ENCODE data around the gene FADS6. TPM values are rescaled to one million over a fixed set of nuclear protein-coding genes. Genes with fewer than 3 reads are reported as not detected.

The FADS6 gene
- total RNA-seq, 4 donors from 2014 or later = not detected

DNA sequence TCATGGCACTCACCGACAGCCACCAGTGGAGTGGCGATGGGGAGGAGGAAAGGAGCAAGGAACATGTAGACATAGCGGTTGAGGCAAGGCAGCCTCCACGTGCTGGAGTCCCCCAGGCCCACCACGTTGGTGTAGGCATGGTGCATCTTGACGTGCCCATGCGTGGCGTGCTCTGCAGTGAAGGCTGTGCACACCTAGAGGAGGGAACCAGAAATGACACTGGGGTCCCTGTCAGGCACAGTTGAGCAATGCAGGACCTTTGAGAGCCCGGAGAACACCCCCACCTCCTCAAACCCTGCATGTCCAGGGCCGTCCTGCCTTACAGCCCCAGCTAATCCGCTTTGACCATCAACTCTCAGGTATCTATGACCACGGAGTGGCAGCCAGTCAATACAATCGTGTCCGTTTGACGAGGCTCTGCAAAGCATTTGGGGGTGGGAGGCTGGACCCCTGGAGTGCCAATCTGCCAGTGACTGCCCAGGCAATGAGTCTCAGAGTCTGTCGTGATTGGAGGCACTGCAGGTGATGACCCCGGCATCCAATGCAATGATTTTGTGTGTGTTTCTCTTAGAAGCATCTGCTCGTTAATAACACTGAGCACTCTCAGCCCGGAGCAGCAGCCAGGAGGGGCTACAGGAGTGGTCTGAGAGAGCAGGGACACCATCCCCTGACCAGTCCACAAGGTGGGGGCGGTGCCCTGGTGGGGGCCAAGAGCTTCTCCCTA, 10.8 kb downstream of the FADS6 start:
- TF ChIP-seq, protein P1, sequence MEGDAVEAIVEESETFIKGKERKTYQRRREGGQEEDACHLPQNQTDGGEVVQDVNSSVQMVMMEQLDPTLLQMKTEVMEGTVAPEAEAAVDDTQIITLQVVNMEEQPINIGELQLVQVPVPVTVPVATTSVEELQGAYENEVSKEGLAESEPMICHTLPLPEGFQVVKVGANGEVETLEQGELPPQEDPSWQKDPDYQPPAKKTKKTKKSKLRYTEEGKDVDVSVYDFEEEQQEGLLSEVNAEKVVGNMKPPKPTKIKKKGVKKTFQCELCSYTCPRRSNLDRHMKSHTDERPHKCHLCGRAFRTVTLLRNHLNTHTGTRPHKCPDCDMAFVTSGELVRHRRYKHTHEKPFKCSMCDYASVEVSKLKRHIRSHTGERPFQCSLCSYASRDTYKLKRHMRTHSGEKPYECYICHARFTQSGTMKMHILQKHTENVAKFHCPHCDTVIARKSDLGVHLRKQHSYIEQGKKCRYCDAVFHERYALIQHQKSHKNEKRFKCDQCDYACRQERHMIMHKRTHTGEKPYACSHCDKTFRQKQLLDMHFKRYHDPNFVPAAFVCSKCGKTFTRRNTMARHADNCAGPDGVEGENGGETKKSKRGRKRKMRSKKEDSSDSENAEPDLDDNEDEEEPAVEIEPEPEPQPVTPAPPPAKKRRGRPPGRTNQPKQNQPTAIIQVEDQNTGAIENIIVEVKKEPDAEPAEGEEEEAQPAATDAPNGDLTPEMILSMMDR (IDR thresholded peaks at IDR 0.05) = no peak
- no peak for DNase-seq (ENCODE audit: low spot score)
- no peak for ATAC-seq (ENCODE audit: low FRiP score)

DNA sequence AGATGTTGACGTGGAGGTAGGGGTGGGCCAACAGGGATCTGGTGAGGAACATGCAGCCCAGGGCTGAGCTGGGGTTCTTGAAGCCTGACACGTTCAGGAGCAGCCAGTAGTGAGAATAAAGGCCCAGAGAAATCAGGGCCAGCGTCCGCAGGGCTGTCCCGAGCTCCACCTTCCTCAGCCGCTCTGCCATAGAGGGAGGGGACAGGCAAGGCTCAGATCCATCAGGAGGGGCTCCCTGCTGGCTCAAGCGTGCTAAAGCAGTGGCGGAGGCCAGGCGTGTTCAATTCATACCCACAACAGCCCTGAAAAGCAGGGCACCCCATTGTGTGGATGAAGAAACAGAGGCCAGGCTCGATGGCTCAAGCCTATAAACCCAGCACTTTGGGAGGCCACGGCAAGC, 12.4 kb downstream of the FADS6 start:
- no peak for ATAC-seq (ENCODE audit: low FRiP score)
- TF ChIP-seq, protein P1 (IDR thresholded peaks at IDR 0.05) = no peak

DNA sequence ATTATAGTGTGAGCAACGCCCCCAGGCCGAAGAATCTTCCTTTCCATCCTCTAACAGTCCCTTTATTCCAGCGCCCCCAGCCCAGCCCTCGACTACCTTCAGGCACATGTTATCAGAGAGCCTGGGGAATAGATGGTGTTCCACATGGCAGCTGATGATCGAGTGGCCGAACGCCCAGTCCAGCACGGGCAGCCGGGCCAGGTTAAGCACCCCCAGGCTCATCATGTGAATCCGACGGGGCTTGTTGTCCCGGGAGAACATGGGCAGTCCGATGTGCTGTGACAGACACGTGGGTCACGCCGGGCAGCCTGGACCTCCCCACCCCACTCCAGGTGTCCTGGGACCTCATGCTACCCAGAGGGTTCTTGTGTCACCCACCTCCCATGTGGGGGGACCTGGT, 14.1 kb downstream of the FADS6 start:
- ATAC-seq (ENCODE audit: low FRiP score) (no peak), DNase-seq (ENCODE audit: low spot score) (no peak)
- TF ChIP-seq, protein P1 (IDR thresholded peaks at IDR 0.05) = no peak

More for the DNA sequence above, 12.4 kb downstream of the FADS6 start:
- no peak for DNase-seq (ENCODE audit: low spot score)

DNA sequence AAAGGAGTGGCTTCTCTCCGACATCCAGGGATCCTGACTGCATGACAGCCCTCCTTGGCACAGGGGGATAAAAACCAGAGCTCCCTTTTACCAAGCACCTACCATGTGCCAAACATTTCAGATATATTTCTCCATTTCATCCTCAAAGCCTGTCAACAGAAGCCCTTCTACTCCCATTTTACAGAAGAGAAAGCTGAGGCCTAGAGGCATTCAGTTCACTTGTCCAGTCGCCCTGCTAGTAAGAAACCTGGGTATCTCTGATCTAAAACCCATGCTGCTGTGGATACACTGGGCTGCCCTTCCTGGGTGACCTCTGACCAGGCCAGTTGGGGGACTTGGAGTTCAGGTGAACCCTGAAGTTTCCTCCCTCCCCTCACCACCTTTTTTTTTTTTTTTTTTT, 14.8 kb downstream of the FADS6 start:
- DNase-seq (ENCODE audit: low spot score) (no peak), ATAC-seq (ENCODE audit: low FRiP score) (no peak)
- TF ChIP-seq, protein P1 (IDR thresholded peaks at IDR 0.05) = no peak

DNA sequence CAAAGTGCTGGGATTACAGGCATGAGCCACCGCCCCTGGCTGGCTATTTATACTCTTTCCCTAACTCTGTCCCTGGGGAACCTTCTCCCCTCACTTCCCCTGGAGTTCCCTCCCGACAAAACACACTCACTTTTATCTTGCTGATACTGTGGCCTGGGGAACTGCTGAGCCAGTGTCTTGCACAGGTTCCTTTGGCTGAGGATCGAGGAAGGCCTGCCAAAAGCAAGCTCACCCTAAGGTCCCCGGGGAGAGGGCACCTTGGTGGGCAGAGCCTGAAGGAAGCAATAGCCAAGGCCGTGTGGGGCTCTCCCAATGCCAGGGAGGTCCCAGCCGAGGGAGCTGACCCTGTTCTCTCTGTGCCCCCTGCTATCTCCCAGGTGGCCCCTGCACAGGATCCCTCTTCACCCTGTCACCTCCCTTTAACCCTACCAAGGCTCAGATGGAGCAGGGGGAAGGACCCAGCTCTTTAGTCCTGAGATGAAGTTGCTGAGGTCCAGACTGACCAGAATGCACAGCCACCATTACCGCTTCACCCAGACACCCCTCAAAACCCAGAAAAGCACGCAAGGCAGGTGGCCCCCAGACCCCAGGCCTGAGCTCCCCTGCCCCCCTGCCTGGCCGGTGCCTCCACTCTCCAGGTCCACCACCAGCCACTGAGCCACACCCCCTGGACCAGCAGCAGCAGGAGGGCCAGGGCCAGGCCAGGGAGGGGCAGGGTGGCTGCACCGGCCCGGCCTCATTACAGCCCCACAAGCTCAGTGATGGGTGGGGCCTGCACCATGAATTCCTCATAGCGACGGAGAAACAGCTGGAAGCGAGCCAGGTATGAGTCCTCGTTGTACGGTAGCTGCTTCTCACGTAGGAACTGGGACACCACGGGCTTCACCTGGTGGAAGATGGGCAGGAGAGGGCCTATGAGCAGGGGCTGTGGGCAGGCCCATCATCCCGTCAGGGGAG, 15.6 kb downstream of the FADS6 start:
- no peak for DNase-seq (ENCODE audit: low spot score)
- TF ChIP-seq, protein P1 (IDR thresholded peaks at IDR 0.05) = no peak
- no peak for ATAC-seq (ENCODE audit: low FRiP score)

DNA sequence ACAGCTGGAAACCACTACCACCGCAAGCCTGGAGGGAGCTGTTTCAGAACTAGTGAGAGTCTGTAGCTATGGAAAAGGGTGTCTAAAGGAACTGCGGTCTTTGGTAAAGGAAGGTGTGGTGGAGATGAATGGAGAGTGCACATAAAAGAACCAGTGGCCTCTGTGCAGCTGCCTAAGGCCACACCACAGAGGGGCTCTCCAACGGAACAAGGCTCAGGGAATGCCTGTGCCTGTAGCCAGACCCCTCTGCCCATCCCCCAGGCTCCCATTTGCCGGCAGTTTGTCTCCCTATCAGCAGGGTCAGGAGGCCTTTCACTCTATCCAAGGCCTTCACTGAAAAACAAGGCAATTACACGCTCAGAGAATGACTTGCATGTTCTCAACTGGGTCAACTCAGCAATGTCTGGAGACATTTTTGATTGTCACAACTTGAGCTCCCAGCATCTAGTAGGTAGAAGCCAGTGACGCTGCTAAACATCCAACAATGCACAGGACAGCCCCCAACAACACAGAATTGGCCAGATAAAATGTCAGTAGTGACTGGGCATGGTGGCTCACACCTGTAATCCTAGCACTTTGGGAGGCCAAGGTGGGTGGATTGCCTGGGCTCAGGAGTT, 17.3 kb downstream of the FADS6 start:
- ATAC-seq (ENCODE audit: low FRiP score) = no peak
- no peak for DNase-seq (ENCODE audit: low spot score)
- TF ChIP-seq, protein P1 (IDR thresholded peaks at IDR 0.05) = no peak

All from omental fat pad (tissue), 4 donors.